Ascending aorta (tissue), 2 donors: Measurements from ENCODE around the gene CWC27. TPM values are rescaled to one million over a fixed set of nuclear protein-coding genes. Genes with fewer than 3 reads are reported as not detected.
"Not testable (repeated sequence)": the region's sequence is repeated elsewhere in the genome, so short reads cannot be mapped to it uniquely, and the experiment has no call there.

Source experiments
- DNase-seq, 2 donors: peaks; one replicate each; pipeline ENCODE4 v3.0.0-alpha.2; 2019; ENCODE audit warnings: low spot score in 2 of 2
- H3K27ac ChIP-seq, 2 donors: fragments of 200-600 bp; sonication (generic); one replicate each; pipeline ENCODE4 v1.5.1; 2016 to 2017; ENCODE audit warnings: mild to moderate bottlenecking in 1 of 2
- H3K27me3 ChIP-seq: fragments of 200-600 bp; sonication (generic); one replicate; pipeline ENCODE4 v1.5.1; 2017
- H3K36me3 ChIP-seq, 2 donors: fragments of 200-600 bp; sonication (generic); one replicate each; pipeline ENCODE4 v1.5.1; 2016
- H3K4me1 ChIP-seq, 2 donors: fragments of 200-600 bp; sonication (generic); one replicate each; pipeline ENCODE4 v1.5.1; 2016 to 2017; ENCODE audit warnings: mild to moderate bottlenecking in 1 of 2
- H3K4me3 ChIP-seq, 2 donors: fragments of 200-600 bp; sonication (generic); one replicate each; pipeline ENCODE4 v1.5.1; 2016 to 2017; ENCODE audit warnings: mild to moderate bottlenecking in 1 of 2
- H3K9me3 ChIP-seq, 2 donors: fragments of 200-600 bp; sonication (generic); one replicate each; pipeline ENCODE4 v1.5.1; 2016
- CTCF ChIP-seq, 3 experiments: fragments of 200-600 bp in 2 of 3; fragments of 450-650 bp in 1 of 3; sonication (generic) in 2 of 3; IDR thresholded peaks; one replicate each; pipeline ENCODE4 v1.5.1; 2016 to 2019; ENCODE audit warnings: antibody characterized with exemption in 3 of 3, mild to moderate bottlenecking in 1 of 3, moderate library complexity in 1 of 3
- intact Hi-C: fragments of 100-400 bp; cut with DNase I; formaldehyde crosslinking; loops from one replicate; pipeline ENCODE4 v1.15.1; 2023
- total RNA-seq: library from RNA; depleted of rRNA; stranded (reverse); fragments of >200 nt; gene quantifications from one replicate; pipeline ENCODE4 v1.1.0, GENCODE V29; 2016

Gene CWC27
- total RNA-seq, 1 donor from 2014 or later: 1.7 TPM

GRCh38 chr5:64827703-64828102, 59.0 kb downstream of the CWC27 start:
- H3K9me3 ChIP-seq: no peaks in the 10 kb centered on the region
- H3K27me3 ChIP-seq: no peaks in the 10 kb centered on the region
- no peaks in the 10 kb centered on the region for H3K36me3 ChIP-seq
- TF ChIP-seq CTCF (IDR thresholded peaks at IDR 0.05): no peak
- intact Hi-C loops: no loop called here
- no peak for DNase-seq
- no peaks in the 10 kb centered on the region for H3K4me1 ChIP-seq
- no peak overlapping the region for H3K4me3 ChIP-seq
- H3K27ac ChIP-seq: no peak overlapping the region

- intact Hi-C loops, H3K9me3 ChIP-seq, H3K27me3 ChIP-seq, H3K4me1 ChIP-seq, H3K36me3 ChIP-seq, DNase-seq, H3K27ac ChIP-seq, H3K4me3 ChIP-seq: not testable (repeated sequence)
Observed at GRCh38 chr5:64830650-64831049, 61.9 kb downstream of the CWC27 start.

GRCh38 chr5:64831996-64832395, 63.3 kb downstream of the CWC27 start:
- DNase-seq: no peak
- Histone ChIP-seq H3K4me1 (no peaks in the 10 kb centered on the region), H3K4me3 (no peak overlapping the region), H3K27me3 (no peaks in the 10 kb centered on the region), H3K27ac (no peak overlapping the region), H3K9me3 (no peaks in the 10 kb centered on the region), H3K36me3 (no peaks in the 10 kb centered on the region)
- TF ChIP-seq CTCF (IDR thresholded peaks at IDR 0.05): no peak
- intact Hi-C loops: no loop called here

- no peak for TF ChIP-seq CTCF (IDR thresholded peaks at IDR 0.05)
- Histone ChIP-seq H3K4me1 (no peaks in the 10 kb centered on the region), H3K27me3 (no peaks in the 10 kb centered on the region), H3K9me3 (no peaks in the 10 kb centered on the region), H3K4me3 (no peak overlapping the region), H3K36me3 (no peaks in the 10 kb centered on the region), H3K27ac (no peak overlapping the region)
- DNase-seq: no peak
- intact Hi-C loops: no loop called here
Observed at GRCh38 chr5:64834037-64834436, 65.3 kb downstream of the CWC27 start.

- no peaks in the 10 kb centered on the region for H3K27me3 ChIP-seq
- DNase-seq: no peak
- intact Hi-C loops: no loop called here
- H3K9me3 ChIP-seq: no peaks in the 10 kb centered on the region
- no peaks in the 10 kb centered on the region for H3K4me1 ChIP-seq
- H3K4me3 ChIP-seq: no peak overlapping the region
- TF ChIP-seq CTCF (IDR thresholded peaks at IDR 0.05): no peak
- no peak overlapping the region for H3K27ac ChIP-seq
- no peaks in the 10 kb centered on the region for H3K36me3 ChIP-seq
Observed at GRCh38 chr5:64834611-64835010, 65.9 kb downstream of the CWC27 start.

GRCh38 chr5:64835266-64835665, 66.5 kb downstream of the CWC27 start:
- no peak for TF ChIP-seq CTCF (IDR thresholded peaks at IDR 0.05)
- H3K4me3 ChIP-seq: no peak overlapping the region
- no peak overlapping the region for H3K27ac ChIP-seq
- H3K4me1 ChIP-seq: no peaks in the 10 kb centered on the region
- H3K9me3 ChIP-seq: no peaks in the 10 kb centered on the region
- H3K27me3 ChIP-seq: no peaks in the 10 kb centered on the region
- no peak for DNase-seq
- intact Hi-C loops: no loop called here
- no peaks in the 10 kb centered on the region for H3K36me3 ChIP-seq
